Fibroblast of peridontal ligament (primary cell): ENCODE results near the gene KLHL34.

Experiments used
- DNase-seq: peaks from one replicate; pipeline ENCODE4 v3.0.0-alpha.2; 2010; ENCODE audit errors: extremely low read depth

KLHL34 gene

DNA sequence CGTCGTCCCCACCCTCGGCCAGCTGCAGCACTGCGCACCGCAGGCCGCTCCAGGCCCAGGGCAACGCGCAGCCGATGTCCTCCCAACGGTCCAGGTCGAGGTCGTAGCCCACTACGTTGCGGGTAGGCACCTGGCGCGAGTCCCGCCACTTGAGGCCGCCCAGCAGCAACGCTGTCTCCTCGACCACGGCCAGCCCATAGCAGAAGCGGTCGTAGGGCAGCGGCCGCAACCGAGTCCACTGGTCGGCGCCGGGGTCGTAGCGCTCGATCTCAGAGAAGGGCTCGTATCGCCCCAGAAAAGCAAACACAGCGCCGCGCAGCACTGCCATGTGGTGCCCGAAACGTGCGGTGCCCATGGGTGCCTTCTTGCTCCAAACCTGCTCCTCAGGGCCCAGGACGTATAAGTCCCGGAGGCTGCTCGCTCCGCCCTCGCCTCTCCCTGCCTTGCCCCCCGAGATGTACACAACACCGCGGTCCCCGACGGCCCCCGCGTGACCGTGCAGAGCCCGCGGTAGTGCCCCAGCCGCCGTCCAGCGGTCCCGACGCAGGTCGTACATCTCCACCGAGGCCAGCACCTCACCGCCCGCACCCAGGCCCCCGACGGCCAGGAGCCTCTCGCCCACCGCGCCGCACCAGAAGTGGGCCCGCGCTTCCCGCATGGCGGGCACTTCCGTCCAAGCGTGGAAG, 2.1 kb downstream of the KLHL34 start:
- DNase-seq: no peak

DNA sequence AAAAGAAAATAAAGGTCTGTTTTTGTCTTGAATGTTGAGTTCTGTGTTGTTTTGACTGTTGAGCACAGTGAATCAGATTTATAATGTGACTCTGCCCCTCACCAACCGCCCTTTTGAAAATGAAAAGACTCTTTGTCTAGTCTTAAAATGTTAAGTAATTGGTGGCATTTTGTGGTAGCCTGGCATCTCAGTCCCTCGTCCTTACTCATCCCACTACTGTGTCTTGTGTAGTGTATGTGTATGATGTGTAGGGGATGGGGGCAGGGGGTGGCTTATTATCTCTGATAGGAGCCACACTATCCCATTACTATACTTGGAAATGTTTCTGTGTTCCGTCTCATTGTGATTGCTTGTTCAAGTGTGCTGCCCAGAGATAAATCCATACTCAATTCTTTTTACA, 12.2 kb downstream of the KLHL34 start:
- no peak for DNase-seq

DNA sequence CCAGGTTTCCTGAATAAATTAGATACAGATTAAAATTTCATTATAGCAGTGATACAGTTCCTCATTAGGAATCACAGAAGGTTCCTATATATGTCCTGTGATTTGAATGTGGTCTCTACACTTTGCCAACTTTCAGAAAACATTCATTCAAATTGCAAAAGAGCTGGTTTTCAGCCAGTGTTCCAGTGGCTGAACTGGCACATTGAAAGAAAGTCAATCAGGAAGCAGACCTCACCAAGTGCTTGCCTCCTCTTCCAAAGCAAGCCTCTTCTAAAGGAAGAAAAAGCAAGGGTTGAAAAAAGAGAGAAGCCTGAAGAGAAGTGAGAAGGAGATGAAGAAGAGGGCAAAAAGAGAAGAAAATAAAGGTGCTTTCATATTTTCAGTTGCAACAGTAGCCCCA, 12.7 kb downstream of the KLHL34 start:
- peak; percentile 38 for DNase-seq

DNA sequence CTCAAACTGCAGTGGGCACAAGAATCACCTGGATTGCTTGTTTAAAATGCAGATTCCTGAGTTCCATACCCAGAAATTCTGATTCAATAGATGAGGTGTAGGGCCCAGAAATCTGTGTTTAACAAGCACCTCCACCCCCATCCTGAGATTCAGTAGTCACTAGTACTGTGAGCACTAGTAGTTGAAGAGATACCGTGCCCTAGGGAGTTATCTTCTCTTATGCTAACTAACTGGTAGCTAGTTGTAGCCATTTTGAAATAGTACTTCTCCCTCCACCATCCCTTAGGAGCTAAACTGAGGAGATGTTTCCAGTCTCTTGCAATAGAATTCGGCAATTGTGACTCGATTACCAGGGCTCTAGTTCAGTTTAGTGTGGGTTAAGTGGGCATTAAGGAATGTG, 18.4 kb downstream of the KLHL34 start:
- no peak for DNase-seq

DNA sequence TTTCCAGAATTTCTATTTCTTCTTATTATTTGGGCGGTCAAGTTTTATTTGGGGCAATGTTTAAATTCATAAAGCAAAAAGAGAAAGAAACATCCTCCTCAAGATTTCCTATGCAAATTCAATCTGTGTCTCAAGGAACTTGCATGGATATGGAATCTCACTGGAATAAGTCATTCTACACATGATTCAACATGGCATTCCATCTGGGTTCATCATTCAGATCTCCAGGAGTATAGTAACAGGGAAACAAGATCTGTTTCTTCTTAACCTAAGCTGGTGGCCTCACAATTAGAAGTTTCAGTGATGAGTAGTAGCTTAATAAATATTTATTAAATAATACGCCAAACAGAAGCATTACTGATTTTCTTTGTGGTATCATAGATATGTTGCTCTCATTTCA, 19.8 kb downstream of the KLHL34 start:
- DNase-seq: peak; percentile 57

DNA sequence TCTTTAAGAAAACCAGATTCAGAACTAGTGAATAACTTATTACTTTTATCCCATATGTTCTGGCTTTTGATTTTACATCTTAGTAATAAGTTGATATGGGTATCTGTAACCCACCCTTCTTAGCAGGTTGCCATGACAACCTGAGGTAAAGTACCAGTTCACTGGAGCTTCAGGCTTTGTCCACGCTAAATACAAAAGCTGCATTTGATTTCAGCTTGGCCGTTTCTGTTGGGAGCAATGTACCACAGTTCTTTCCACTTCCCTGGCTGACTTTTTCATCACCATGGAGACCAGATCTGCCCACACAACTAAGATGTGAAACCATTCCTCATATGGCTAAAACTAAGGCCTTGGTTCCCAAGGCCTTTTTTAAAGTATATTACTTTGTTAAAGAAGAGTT, 26.1 kb downstream of the KLHL34 start:
- DNase-seq: peak; percentile 26

DNA sequence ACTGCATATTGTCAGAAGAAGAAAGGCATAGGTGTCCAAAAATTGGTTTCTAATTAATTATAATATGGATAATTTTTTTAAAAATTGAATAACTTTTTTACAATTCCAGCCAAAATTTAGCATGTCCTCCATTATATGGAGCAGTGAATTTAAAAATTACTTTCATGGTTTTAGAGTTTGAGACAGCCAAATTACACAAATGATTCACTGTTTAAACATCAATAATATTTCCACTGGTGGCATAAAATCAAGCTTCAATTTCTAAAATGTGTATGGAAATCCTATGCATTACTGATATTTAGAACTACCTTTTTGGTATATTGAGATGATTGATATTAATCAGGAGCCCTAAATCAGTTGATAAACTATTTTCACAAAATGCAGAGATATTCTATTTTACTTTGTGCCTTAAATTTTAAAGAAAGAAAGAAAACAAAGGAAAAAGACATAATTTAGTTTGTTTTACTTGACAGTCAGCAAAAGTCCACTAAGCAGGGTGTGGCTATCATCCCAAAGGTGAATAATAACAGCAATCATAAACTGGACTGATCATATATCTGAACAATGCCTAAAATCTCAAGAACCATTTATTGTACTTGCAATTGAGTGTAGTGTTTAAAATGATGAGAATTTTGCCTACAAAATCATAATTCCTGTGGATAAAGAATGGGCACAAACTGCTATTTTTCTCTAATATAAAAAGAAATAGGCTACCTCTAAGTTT, 34.2 kb downstream of the KLHL34 start:
- no peak for DNase-seq

DNA sequence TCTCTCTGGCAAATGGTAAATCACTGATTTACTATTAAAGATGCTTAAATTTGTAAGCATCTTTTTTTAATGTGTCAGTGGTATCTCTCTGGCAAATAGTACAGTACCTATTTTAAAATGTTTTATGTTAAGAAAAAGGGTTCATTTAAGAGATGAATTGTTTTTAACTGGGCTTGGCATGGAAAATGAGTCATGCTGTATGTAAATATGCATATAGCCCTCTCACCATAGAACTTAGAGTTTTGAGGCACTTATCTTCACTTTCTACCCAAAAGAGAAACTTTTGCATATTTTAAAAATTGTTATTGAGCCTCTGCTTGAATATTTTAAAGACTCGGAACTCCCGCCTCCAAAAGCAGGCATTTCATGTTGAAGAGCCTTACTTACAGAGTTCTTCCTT, 37.9 kb downstream of the KLHL34 start:
- DNase-seq: no peak

DNA sequence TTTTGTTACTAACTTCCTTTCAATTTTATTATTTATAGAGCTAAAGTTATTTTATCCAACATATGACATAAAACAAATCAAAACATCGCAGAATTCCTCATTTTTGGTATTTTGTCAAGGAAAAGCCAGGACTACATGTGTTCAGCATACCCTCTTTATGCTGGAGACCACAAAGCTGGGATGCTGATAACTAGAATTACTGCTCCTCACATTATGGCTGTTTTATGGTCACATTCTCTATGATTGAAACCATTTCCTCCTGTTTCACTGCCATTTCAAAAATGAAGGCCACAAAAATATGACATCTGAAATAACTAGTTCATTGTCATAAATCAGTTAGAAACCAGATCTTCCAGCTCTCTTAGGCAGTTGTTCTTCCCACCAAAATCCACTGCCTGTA, 41.7 kb downstream of the KLHL34 start:
- DNase-seq: no peak

DNA sequence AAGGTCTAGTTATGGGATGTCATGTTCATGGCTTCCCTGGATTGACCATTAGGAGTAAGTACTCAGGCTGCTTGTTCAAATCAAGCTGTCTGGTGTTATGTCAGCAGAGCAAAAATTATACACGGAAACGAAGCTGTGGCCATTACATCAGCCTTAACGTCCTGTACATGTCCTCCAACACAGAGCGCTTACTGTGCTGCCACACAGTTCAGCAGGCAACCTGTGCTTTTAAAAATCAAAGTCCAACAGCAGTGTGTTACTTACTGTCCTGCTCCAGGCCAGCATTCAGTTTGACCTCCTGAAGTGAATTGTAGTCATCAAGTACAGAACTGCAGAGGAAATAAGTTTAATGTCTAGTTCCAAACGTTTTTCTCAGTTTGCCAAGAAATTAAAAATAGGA, 46.0 kb downstream of the KLHL34 start:
- DNase-seq: no peak

DNA sequence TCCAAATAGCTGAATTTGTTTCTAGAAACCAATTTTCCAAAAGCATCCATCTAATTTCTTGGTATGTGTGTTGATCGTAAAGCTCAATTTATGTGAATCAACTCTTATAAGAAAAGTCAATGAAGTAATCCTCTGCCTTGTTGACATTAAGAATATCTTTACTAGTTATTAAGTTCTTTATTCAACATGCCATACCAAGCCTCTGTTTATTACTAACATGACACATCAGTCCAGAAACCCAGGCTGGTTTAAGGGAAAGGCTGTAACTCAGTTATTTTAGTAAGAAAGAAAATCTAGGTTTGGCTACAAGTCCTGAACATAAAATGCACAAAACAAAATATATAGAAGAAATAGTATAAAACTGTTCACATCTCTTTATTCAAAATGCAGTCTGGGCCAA, 48.0 kb downstream of the KLHL34 start:
- no peak for DNase-seq

DNA sequence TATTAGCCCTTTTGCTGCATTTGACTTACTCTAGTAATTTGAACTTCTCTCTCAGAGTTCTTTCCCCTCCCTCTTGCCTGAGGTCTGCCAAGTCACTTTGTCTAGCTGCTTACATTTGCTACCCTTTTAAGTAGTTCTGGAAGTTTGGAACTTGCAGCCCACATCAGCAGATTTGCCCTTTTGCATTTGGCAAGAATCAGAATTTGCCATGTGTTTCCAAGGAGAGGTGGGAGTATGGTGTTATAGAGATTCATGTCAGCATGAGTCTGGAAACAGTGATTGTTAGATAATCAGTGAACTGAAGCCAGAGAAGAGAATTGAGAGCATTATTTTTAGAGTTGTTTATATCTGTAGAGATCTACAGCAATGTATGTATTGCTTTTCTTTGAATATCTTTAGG, 52.1 kb downstream of the KLHL34 start:
- DNase-seq: peak; percentile 0
